Limb (tissue), 2 donors: ENCODE results near the gene ADARB2.

ENCODE experiments used
- DNase-seq, 2 donors: peaks; one replicate each; pipeline ENCODE4 v3.0.0-alpha.2; 2016; ENCODE audit errors: extremely low spot score in 2 of 2

ADARB2 gene

DNA sequence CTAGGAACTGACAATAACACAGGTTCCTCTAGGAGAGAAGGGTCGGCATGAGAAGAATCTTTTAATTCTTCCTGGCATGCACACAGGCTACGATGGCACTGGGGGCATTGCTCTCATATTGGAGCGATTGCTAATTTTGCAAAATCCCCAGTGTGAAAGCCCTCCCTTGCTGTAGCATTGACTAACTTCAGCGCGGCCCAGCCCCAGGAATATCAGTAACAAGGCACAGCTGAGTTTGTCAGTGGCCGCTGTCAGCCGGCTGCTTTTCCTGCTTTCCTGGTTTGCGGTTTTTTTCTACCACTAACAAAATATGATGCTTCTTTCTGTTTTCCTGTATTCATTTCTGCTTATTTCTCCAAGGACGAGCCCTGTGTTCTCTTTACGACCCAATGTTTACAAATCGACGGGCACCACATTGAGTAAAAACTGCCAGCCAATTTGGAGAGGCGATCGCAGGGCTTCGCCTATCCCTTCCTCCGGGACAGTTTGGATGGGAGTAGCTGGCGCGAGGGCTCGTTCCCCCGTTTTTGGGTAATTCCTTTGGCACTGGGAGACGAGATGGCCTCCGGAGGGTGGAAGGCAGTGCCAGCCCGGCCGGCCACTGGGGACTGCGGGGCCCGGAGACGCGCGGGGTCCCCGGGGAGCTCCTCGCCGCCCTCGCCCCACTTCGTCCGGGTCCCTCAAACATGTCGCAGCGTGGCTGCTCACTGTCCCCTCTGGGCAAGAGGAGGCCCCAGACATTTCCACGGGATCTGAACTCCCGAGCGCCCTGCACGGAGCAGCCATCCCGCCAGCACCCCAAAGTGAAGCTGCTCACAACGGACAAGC, 967 bp downstream of the ADARB2 start:
- DNase-seq = peak in 1 of 2 donors; percentile 43

DNA sequence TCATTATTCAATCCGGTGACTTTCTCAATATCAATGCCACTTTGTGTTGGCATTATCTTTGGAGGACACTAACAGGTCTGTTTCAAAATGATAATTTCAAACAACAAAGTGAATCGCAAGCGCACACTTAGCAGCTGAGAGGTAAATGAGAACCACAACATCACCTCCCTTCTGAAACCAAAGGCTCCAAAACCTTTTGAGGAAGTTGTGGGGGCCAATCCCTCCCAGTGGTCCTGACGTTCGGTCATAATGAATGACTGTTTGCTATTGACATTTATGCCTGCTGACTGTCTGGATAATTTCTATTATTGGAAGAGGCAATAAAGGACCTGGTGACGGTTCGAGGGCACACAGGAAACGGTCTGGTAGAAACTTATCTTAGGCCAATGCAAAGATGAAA, 1.8 kb downstream of the ADARB2 start:
- DNase-seq = no peak

DNA sequence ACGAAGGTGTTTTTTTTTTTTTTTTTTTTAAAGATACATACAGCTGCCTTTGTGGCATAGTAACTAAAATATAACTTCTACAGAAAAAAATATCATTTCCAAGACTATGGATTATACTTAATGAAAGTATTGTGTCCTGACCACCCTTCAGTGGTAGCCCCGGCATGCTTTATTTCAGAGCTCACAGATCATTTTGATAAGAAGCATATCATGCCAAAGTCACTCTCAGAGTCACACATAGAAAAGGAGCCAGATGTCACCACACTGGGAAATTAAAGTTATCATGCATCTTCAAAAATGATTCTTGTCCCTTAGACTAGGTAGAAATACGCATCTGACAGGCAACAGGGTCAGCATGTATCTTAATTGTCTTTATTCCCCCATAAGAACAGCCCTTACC, 3.0 kb downstream of the ADARB2 start:
- no peak for DNase-seq

- DNase-seq = no peak
Measured at GRCh38 chr10:1733720-1734119, 3.6 kb downstream of the ADARB2 start.

DNA sequence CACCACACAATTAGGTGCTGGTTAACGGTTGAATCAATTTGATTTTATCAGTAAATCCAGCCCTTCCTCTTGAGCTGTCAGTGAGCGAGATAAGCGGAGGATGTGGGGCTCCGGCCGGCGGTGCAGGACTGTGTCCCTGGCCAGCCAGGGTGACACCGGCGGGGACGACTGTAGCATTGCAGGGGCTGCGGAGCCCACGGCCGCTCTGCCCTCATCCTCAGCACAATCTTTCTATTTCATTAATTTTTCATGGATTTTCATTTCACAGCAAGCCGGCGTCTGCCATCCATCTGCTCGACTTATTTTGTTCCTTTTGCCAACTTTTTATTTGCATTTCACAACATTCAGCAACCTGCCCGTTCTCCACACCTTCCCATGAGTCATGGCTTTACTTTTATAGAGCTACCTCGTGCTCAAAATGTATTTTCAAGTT, 4.7 kb downstream of the ADARB2 start:
- no peak for DNase-seq

- DNase-seq = no peak
Measured at GRCh38 chr10:1731592-1731991, 5.7 kb downstream of the ADARB2 start.

DNA sequence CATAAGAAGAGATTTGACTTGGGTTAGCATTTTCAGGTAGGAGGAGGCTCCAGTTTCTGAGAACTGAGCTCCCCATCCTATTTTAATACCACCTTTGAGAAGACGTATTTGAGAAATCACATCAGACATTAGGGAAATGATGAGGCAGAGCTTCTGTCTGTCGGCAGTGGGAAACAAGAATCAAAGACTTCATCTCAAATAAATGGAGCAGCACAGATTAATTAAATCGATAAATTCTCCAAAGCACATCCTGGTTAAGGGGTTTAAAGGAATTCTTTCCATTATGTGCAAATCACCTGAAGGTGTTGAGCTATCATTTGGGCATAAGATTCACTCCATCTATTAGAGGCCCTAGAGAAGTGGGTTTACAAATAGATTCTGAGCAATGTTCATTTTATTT, 7.6 kb downstream of the ADARB2 start:
- DNase-seq = no peak

- DNase-seq = no peak
Measured at GRCh38 chr10:1726861-1727260, 10.5 kb downstream of the ADARB2 start.

DNA sequence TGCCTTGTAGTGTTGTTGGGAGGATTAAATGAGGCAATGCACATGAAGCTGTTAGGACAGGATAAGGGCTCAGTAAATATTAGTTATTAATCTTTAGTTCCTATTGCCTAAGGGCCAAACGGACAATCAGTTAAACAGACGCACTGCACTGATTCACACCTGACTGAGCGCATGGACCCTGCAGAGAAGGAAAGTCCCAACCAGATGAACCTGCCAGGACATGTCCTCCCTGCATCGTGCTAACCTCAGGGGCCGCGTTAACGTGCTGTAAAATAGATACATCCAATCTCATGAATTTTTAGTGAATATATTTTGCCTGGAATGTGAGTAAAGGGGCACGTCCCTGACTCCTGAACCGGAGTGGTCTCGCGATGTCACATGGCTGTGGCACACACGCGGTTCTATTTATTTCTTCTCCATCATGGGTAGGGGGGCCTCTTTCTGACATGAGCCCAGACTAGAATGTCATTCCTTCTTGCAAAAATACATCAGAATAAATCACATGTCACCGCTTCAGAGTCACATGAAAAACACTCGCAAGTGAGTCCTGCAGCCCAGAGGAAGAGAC, 12.3 kb downstream of the ADARB2 start:
- no peak for DNase-seq

DNA sequence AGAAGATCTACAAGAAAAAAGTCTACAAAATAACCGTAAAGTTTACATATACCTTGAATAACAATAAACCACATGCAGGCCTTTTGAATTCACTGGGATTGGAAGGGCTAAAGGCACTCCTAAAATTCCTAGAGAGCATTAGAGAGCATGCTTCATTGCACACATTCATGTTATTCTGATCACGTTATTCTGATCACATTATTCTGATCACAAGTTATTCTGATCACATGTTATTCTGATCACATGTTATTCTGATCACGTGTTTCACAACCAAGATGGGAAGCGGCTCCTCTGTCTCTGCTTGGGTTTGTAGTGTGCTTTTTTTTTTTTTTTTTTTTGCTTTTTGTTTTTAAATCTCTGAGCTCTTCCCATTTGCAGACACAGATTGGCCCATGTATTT, 20.5 kb downstream of the ADARB2 start:
- no peak for DNase-seq

- no peak for DNase-seq
Measured at GRCh38 chr10:1715821-1716220, 21.5 kb downstream of the ADARB2 start.

DNA sequence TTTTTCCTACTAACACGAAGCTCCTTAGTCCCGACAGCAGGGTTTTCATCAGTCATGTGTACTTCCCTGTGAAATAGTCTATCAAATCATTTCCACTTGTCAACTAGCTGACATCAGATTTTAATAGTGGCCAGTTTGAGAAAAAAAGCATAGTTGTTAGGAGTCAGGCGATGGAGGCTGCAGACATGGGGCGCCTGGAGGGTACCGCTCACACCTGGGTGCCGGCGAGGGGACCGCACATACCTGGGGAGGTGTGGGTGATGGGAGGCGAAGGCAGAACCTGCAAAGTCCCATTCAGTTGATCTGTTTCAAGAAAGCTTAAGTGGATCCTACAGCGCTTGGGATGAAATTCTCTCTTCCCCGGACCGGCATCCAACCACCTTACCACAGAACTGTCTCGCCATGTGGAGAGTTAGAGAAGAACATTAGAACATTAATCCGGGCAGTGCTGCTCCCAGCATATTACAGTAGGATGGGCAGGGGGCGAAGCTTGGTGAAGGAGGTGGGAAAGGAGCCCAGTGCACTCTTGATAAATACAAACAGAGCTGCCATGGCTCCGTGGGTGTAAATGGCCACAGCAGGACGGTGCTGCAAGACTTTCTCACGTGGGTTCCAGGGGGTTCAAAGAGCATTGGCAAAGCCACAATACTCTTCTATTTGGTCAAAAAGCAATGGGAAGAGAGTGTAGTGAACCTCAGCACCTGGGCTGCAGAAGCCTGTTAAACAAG, 24.2 kb downstream of the ADARB2 start:
- no peak for DNase-seq

- no peak for DNase-seq
Measured at GRCh38 chr10:1712314-1712713, 25.0 kb downstream of the ADARB2 start.

GRCh38 chr10:1709161-1709560, 28.2 kb downstream of the ADARB2 start:
- DNase-seq = no peak

DNA sequence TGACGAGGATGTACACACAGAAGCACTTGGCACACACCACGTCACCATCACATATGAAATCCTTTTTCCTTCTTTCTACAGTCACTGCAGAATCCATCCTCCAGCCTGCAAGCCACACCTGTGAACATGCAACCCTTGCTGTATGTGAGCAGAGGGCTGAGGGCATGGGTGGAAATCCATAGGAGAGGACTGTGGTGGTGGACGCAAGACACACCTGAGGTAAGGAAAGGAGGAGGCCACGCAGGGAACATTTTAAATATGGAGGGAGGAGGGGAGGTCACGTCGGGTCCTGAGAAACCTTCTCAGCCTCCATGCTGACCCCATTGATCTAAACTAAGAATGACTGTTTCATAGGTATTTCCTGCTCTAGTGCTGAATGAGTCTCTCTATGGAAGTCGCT, 28.6 kb downstream of the ADARB2 start:
- DNase-seq = no peak

DNA sequence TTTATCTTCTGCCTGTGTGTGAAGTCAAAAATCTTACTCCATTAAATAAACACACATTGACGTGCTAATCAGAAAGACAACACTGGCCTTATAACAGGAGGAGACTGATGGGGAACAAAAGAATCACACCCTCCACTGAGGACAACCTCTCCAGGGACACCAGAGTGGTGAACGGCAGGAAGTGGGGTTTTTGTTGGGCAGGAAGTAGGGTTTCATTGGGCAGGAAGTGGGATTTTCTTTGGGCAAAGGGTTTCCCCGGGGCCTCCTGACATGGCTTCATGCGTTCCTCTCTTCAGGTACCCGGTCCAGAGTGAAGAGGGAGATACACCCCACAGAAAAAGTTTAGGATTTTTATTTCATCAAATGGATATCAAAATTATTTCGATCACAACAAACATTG, 30.6 kb downstream of the ADARB2 start:
- no peak for DNase-seq

- no peak for DNase-seq
Measured at GRCh38 chr10:1706256-1706655, 31.1 kb downstream of the ADARB2 start.

DNA sequence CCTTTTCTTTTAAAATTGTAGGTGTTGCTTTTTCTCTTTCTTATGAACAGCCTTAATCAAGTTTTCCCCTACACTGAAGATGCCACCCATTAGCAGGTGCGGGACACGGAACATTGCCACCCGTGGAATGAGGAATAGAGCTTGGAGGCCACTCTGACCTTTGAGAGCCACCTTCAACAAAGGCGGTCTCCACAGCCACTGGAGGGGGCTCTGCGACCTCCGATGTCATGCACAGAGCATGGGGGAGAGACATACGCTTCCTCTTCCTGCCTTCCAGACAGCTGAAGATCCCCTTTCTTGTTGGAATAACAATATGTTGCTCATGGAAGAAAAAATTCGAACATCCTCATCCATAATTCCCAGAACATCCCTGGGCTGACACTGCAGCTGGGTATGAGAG, 39.1 kb downstream of the ADARB2 start:
- no peak for DNase-seq

GRCh38 chr10:1696106-1696505, 41.2 kb downstream of the ADARB2 start:
- DNase-seq = no peak

DNA sequence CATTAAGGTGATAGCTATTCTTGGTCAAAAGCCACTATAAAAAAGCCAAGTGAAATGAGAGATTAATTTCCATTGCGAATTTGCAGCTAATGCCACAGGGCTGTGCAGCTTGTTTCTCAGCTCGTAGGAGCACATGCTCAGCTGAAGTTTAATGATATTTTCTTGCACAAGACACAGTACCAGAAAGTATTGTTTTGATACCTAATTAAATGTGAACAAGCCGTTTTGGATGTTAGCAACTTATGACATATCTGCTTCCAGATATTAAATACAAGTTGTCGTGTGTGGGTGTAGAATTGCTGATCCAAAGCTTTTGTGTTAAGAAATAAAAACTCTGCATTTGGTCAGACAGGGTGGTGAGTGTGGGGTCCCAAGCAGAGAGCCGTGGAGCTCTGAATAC, 47.2 kb downstream of the ADARB2 start:
- DNase-seq = no peak

DNA sequence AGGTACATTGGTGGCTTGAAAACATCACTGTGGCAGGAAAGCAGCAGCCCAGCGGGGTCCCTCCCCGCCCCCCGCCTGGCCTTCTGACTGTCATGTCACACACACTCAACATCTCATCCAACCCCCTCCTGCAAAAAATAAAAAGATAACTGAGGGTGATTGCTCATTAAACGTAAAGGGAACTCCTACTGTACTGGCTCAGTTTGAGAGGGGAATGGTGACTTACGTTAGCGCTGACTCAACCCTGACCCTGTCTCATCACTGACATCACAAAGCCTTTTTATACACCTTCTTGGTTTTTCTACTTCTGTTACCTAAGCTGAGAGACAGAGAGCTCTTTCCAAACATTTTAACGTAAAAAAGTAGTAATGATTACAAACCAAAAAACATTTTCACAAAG, 48.8 kb downstream of the ADARB2 start:
- no peak for DNase-seq

GRCh38 chr10:1687623-1688150, 49.6 kb downstream of the ADARB2 start:
- no peak for DNase-seq
